NCI-H128 (cell line): ENCODE data around the gene P3H2.
"Not testable (repeated sequence)": the region's sequence is repeated elsewhere in the genome, so short reads cannot be mapped to it uniquely, and the experiment has no call there.

Experiments used
- DNase-seq: peaks from one replicate; lab custom pipeline; 2025; ENCODE audit not compliant: unreplicated experiment; lab: John Stamatoyannopoulos, UW

The P3H2 gene

GRCh38 chr3:190088890-190089289, 31.8 kb downstream of the P3H2 start:
- DNase-seq, result no peak

GRCh38 chr3:190086191-190086590, 34.5 kb downstream of the P3H2 start:
- DNase-seq, result no peak

GRCh38 chr3:190084983-190085382, 35.7 kb downstream of the P3H2 start:
- no peak for DNase-seq

GRCh38 chr3:190083635-190084034, 37.1 kb downstream of the P3H2 start:
- DNase-seq, result no peak

- DNase-seq, result no peak
These were observed 39.3 kb downstream of the P3H2 start for GRCh38 chr3:190081389-190081788.

- DNase-seq, result not testable (repeated sequence)
These were observed 41.5 kb downstream of the P3H2 start for GRCh38 chr3:190079173-190079572.

- DNase-seq, result no peak
These were observed 43.2 kb downstream of the P3H2 start for GRCh38 chr3:190077395-190078045.

- no peak for DNase-seq
These were observed 43.9 kb downstream of the P3H2 start for GRCh38 chr3:190076601-190077394.

- DNase-seq, result no peak
These were observed 44.6 kb downstream of the P3H2 start for GRCh38 chr3:190076136-190076535.

GRCh38 chr3:190074817-190075216, 45.9 kb downstream of the P3H2 start:
- DNase-seq, result no peak

GRCh38 chr3:190073264-190074008, 47.3 kb downstream of the P3H2 start:
- no peak for DNase-seq

GRCh38 chr3:190072856-190073255, 47.8 kb downstream of the P3H2 start:
- DNase-seq, result no peak

- DNase-seq, result not testable (repeated sequence)
These were observed 48.8 kb downstream of the P3H2 start for GRCh38 chr3:190071921-190072320.

- no peak for DNase-seq
These were observed 49.9 kb downstream of the P3H2 start for GRCh38 chr3:190070622-190071347.

- no peak for DNase-seq
These were observed 55.5 kb downstream of the P3H2 start for GRCh38 chr3:190065204-190065603.

GRCh38 chr3:190064659-190065058, 56.0 kb downstream of the P3H2 start:
- no peak for DNase-seq

GRCh38 chr3:190064112-190064511, 56.6 kb downstream of the P3H2 start:
- no peak for DNase-seq

GRCh38 chr3:190063490-190063889, 57.2 kb downstream of the P3H2 start:
- no peak for DNase-seq

- DNase-seq, result no peak
These were observed 60.4 kb downstream of the P3H2 start for GRCh38 chr3:190060192-190060775.

- no peak for DNase-seq
These were observed 61.5 kb downstream of the P3H2 start for GRCh38 chr3:190059242-190059590.
